GM12891 (cell line): ENCODE data around the gene SKIDA1.

Experiments used
- DNase-seq: peaks from one replicate; pipeline ENCODE4 v3.0.0; 2011; ENCODE audit warnings: low spot score; ENCODE audit not compliant: insufficient read length
- FAIRE-seq: peaks from 2 replicates; lab custom pipeline; 2011; peaks lifted over from hg19 to GRCh38; lab: Jason Lieb, UNC
- PAX5 ChIP-seq: IDR thresholded peaks from 2 replicates; pipeline ENCODE4 v1.6.1; 2011; ENCODE audit warnings: low read length, moderate library complexity, mild to moderate bottlenecking; ENCODE audit not compliant: insufficient read depth, severe bottlenecking
- POLR2A ChIP-seq: IDR thresholded peaks from 2 replicates; pipeline ENCODE4 v1.6.1; 2011; ENCODE audit warnings: low read depth, low read length, control low read depth
- POLR2AphosphoS5 ChIP-seq: IDR thresholded peaks from 2 replicates; pipeline ENCODE4 v1.6.1; 2011; ENCODE audit warnings: low read depth, low read length, control low read depth
- POU2F2 ChIP-seq: IDR thresholded peaks from 2 replicates; pipeline ENCODE4 v1.6.1; 2011; ENCODE audit warnings: low read depth, mild to moderate bottlenecking, control low read depth, low read length, moderate library complexity
- SPI1 ChIP-seq: IDR thresholded peaks from 2 replicates; pipeline ENCODE4 v1.6.1; 2011; ENCODE audit warnings: low read depth, low read length, control low read depth
- TAF1 ChIP-seq: IDR thresholded peaks from 2 replicates; pipeline ENCODE4 v1.6.1; 2011; ENCODE audit warnings: low read depth, low read length, control low read depth

The SKIDA1 gene

GRCh38 chr10:21487416-21488180 is 37.9 kb downstream of the SKIDA1 start:
- TF ChIP-seq POU2F2, result no peak
- TF ChIP-seq PAX5, result no peak
- no peak for TF ChIP-seq POLR2A
- TF ChIP-seq TAF1, result no peak
- TF ChIP-seq SPI1, result no peak
- TF ChIP-seq POLR2AphosphoS5, result no peak
- FAIRE-seq (no peak), DNase-seq (no peak)

DNA sequence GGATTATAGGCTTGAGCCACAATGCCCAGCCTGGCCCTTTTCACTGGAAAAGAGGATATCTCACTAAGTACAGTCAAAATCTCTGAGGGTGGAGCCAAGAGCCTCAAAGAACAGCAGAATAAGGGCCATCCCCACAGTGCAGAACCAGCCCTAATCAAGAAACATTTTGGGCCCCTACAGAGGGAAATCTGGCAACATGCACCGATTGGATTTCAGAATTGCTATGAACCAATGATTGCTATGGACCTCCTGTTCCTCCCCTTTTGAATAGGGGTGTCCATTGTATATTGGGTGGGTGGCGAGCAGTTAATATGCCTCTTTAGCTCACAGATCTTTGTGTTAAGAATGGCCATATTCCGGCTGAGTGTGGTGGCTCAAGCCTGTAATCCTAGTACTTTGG is 42.7 kb downstream of the SKIDA1 start:
- no peak for TF ChIP-seq POU2F2
- no peak for TF ChIP-seq TAF1
- TF ChIP-seq PAX5, result no peak
- no peak for TF ChIP-seq SPI1
- no peak for TF ChIP-seq POLR2AphosphoS5
- no peak for TF ChIP-seq POLR2A
- DNase-seq, result no peak
- no peak for FAIRE-seq

GRCh38 chr10:21481407-21481806 is 44.1 kb downstream of the SKIDA1 start:
- no peak for DNase-seq
- no peak for TF ChIP-seq POLR2AphosphoS5
- TF ChIP-seq PAX5, result no peak
- no peak for TF ChIP-seq POLR2A
- TF ChIP-seq SPI1, result no peak
- no peak for FAIRE-seq

GRCh38 chr10:21479570-21480315 is 45.7 kb downstream of the SKIDA1 start:
- DNase-seq, result no peak
- TF ChIP-seq POLR2AphosphoS5 (no peak), SPI1 (no peak), TAF1 (no peak), POLR2A (no peak), POU2F2 (no peak), PAX5 (no peak)
- FAIRE-seq, result no peak

DNA sequence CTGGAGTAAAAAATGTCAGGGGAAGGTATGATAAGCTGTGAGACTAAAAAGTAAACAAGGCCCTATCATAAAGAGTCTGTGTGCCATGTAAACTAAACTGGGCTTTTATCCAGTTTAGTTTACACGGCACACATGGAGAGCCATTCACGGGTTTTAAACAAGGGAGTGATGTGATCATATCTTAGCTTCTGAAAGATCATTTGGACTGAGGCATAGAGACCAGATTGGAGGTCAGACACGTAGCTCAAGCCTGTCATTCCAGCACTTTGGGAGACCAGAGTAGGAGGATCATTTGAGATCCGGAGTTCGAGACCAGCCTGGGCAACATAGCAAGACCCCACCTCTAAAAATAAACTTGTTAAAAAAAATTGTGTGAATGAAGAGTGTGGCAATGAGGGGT is 50.1 kb downstream of the SKIDA1 start:
- FAIRE-seq (no peak), DNase-seq (no peak)
- TF ChIP-seq POU2F2 (no peak), TAF1 (no peak), POLR2AphosphoS5 (no peak), POLR2A (no peak), SPI1 (no peak), PAX5 (no peak)

DNA sequence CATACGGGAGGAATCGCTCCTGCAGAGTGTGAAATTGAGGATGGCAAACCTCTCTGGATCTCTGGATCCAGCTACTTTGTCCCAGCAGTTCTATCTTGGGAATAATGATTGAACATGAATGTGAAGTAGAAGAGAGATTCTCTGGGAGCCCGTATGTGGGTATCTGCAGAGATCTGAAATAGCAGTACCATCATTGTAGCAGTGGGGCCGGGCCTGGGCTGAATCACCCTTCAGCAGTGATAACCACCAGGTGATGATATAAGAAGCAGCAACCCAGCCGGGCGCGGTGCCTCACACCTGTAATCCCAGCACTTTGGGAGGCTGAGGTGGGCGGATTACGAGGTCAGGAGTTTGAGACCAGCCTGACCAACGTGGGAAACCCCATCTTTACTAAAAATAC is 51.9 kb downstream of the SKIDA1 start:
- DNase-seq, result no peak

GRCh38 chr10:21473135-21473534 is 52.3 kb downstream of the SKIDA1 start:
- no peak for TF ChIP-seq TAF1
- no peak for TF ChIP-seq POLR2AphosphoS5
- TF ChIP-seq POU2F2, result no peak
- no peak for FAIRE-seq

More for the DNA sequence above, 51.9 kb downstream of the SKIDA1 start:
- TF ChIP-seq TAF1 (no peak), PAX5 (no peak), POU2F2 (no peak), POLR2AphosphoS5 (no peak), POLR2A (no peak), SPI1 (no peak)
- no peak for FAIRE-seq

DNA sequence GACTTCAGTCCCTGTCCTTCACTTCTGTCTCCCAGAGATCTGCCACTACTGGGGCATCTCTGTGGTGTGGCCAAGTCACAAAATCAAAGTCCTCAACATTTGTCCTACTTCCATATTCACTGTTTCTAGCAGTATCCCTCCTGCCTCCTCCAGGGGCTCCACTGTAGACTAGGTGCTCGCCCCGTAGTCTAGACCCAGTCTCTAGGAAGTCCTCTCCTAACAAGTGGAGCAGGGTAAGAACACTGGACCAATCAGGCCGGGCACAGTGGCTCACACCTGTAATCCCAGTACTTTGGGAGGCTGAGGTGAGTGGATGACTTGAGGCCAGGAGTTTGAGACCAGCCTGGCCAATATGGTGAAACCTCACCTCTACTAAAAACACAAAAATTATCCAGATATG is 57.4 kb downstream of the SKIDA1 start:
- TF ChIP-seq POLR2AphosphoS5 (no peak), TAF1 (no peak), POU2F2 (no peak), POLR2A (no peak), PAX5 (no peak), SPI1 (no peak)
- DNase-seq (no peak), FAIRE-seq (no peak)

More at GRCh38 chr10:21473135-21473534, 52.3 kb downstream of the SKIDA1 start:
- no peak for DNase-seq

- FAIRE-seq (no peak), DNase-seq (no peak)
- TF ChIP-seq SPI1 (no peak), TAF1 (no peak), PAX5 (no peak), POLR2AphosphoS5 (no peak), POU2F2 (no peak), POLR2A (no peak)
Observed at GRCh38 chr10:21467633-21468032, 57.8 kb downstream of the SKIDA1 start.

- no peak for DNase-seq
- no peak for TF ChIP-seq POLR2AphosphoS5
- no peak for TF ChIP-seq POU2F2
- no peak for FAIRE-seq
Observed at GRCh38 chr10:21464134-21464533, 61.3 kb downstream of the SKIDA1 start.
